ENCODE measurements around the gene GALNTL6. TPM values are rescaled to one million over a fixed set of nuclear protein-coding genes. Genes with fewer than 3 reads are reported as not detected.

The GALNTL6 gene
- 10 to 100 TPM in 5 of 8 experiments, 1 to 10 TPM in 3; 2.4 to 22.2 (median 14.2) TPM for total RNA-seq

GRCh38 chr4:171812665-171813525 lies at the start of gene GALNTL6:
Gene GALNTL6 (plus strand): TSS chr4:171813404.
- WGBS, 10 experiments: 0 to 6% (median 0%) methylated on average over 1 to 15 of the region's 83 CpGs; no CpG with 5 or more reads in 4 of the 10 experiments
- Histone ChIP-seq H3K4me1 (replicated peaks in 1 of 2) (no peaks in the 10 kb centered on the region), H3K27ac (peak within 1 kb of the TSS in 1 of 2 donors; percentile 32), H3K4me3 (peak within 1 kb of the TSS; percentile 42 to 81 (median 51))
- in situ Hi-C loops (cut with MboI; ENCODE audit: low pct_unique_long_range_greater_than_20kb in 2 of 9, low sequenced_read_pairs in 9 of 9, unreplicated experiment in 9 of 9): no loop called here
- ATAC-seq (replicated peaks in 6 of 8): peak; percentile 34 to 87 (median 84)

DNA sequence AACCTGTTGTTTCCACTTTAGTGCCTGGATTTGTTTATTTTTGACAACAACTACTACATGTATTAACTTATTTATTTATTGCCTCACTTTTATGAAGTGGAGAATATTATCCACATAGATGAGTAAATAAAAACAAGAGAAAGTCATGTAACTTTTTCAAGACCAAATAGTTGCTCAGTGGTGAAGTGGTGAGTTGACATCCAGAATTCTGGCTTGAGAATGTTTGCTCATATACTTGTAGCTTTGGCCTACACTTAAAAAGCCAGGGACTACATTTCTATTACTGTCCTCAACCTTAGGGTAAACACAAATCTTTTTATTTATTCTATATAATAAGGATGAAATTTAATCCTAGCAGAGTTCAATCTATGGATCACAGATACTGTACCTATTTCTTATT lies 47.7 kb upstream of the GALNTL6 start:
- ATAC-seq (replicated peaks in 6 of 8): no peak
- Histone ChIP-seq H3K4me1 (replicated peaks in 1 of 2) (no peaks in the 10 kb centered on the region), H3K4me3 (no peak overlapping the region), H3K27ac (no peak overlapping the region)
- in situ Hi-C loops (cut with MboI; ENCODE audit: low pct_unique_long_range_greater_than_20kb in 2 of 9, low sequenced_read_pairs in 9 of 9, unreplicated experiment in 9 of 9): no loop called here

GRCh38 chr4:171774642-171775190 lies 38.5 kb upstream of the GALNTL6 start:
- ATAC-seq (replicated peaks in 6 of 8): peak in 3 of 8 experiments; percentile 26 to 63 (median 29)
- Histone ChIP-seq H3K4me3 (no peak overlapping the region), H3K4me1 (replicated peaks in 1 of 2) (no peaks in the 10 kb centered on the region), H3K27ac (no peak overlapping the region)
- in situ Hi-C loops (cut with MboI; ENCODE audit: low pct_unique_long_range_greater_than_20kb in 2 of 9, low sequenced_read_pairs in 9 of 9, unreplicated experiment in 9 of 9): no loop called here
- 7 to 100% (median 83%) methylated on average over 2 to 5 of the region's 6 CpGs; no CpG with 5 or more reads in 1 of the 10 experiments for WGBS, 10 experiments

DNA sequence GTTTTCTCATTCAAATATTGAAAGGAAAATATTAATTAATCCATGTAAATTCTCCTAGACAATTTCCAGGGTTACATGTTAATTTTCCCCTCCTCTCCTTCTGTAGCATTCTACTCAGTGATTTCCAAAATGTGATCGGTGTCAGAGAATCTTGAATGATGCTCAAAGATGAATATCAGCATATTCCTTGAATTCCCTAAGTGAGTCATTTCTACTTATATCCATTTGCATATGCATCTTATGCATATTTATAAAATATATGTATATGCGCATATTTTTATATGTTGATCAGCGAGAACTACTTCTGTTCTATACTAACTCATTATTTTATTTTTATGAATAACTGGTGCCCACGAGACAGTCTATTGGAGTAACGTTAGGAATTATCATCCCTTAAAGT lies 33.9 kb upstream of the GALNTL6 start:
- 7 to 97% (median 86%) methylated on average over 1 to 5 of the region's 5 CpGs for WGBS, 10 experiments
- peak in 3 of 8 experiments; percentile 10 to 93 (median 53) for ATAC-seq (replicated peaks in 6 of 8)
- Histone ChIP-seq H3K4me3 (no peak overlapping the region), H3K4me1 (replicated peaks in 1 of 2) (no peaks in the 10 kb centered on the region), H3K27ac (no peak overlapping the region)
- in situ Hi-C loops (cut with MboI; ENCODE audit: low pct_unique_long_range_greater_than_20kb in 2 of 9, low sequenced_read_pairs in 9 of 9, unreplicated experiment in 9 of 9): no loop called here

DNA sequence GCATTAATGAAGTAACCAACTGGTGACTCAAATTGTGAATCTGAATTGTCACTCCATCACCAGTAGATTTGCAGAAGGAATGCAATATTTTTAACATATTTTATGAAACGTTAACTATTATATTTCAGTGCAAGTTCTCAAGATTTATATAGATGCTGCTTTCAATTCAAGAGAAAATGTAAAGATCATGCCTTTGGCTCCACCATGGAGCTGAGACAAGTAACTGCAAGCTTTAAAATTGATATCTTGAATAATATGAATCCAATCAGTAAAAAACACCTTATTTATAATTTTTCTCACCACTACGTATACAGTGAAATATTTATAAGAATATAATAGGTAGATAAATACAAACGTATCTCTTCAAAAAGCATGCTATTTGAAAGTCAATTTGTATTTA lies 27.8 kb upstream of the GALNTL6 start:
- in situ Hi-C loops (cut with MboI; ENCODE audit: low pct_unique_long_range_greater_than_20kb in 2 of 9, low sequenced_read_pairs in 9 of 9, unreplicated experiment in 9 of 9): no loop called here
- ATAC-seq (replicated peaks in 6 of 8): no peak
- Histone ChIP-seq H3K27ac (no peak overlapping the region), H3K4me1 (replicated peaks in 1 of 2) (no peaks in the 10 kb centered on the region), H3K4me3 (no peak overlapping the region)
- WGBS, 10 experiments: 3 to 100% (median 56%) methylated on average over 1 to 3 of the region's 3 CpGs

GRCh38 chr4:171793723-171794122 lies 19.5 kb upstream of the GALNTL6 start:
- 33 to 100% (median 92%) methylated on average over 1 to 5 of the region's 5 CpGs; no CpG with 5 or more reads in 1 of the 10 experiments for WGBS, 10 experiments
- H3K4me3 ChIP-seq: no peak overlapping the region
- no peaks in the 10 kb centered on the region for H3K4me1 ChIP-seq (replicated peaks in 1 of 2)
- in situ Hi-C loops (cut with MboI; ENCODE audit: low pct_unique_long_range_greater_than_20kb in 2 of 9, low sequenced_read_pairs in 9 of 9, unreplicated experiment in 9 of 9): no loop called here
- no peak overlapping the region for H3K27ac ChIP-seq
- ATAC-seq (replicated peaks in 6 of 8): no peak

GRCh38 chr4:171794528-171794927 lies 18.7 kb upstream of the GALNTL6 start:
- WGBS, 10 experiments: 83 to 100% methylated on average over 1 to 2 of the region's 2 CpGs; no CpG with 5 or more reads in 8 of the 10 experiments
- Histone ChIP-seq H3K4me3 (no peak overlapping the region), H3K4me1 (replicated peaks in 1 of 2) (no peaks in the 10 kb centered on the region), H3K27ac (no peak overlapping the region)
- in situ Hi-C loops (cut with MboI; ENCODE audit: low pct_unique_long_range_greater_than_20kb in 2 of 9, low sequenced_read_pairs in 9 of 9, unreplicated experiment in 9 of 9): no loop called here
- no peak for ATAC-seq (replicated peaks in 6 of 8)

GRCh38 chr4:171809854-171810253 lies 3.4 kb upstream of the GALNTL6 start:
- Histone ChIP-seq H3K27ac (no peak overlapping the region), H3K4me3 (no peak overlapping the region), H3K4me1 (replicated peaks in 1 of 2) (no peaks in the 10 kb centered on the region)
- ATAC-seq (replicated peaks in 6 of 8): no peak
- WGBS, 10 experiments: 0 to 93% (median 85%) methylated on average over 1 of the region's 1 CpG; no CpG with 5 or more reads in 1 of the 10 experiments
- in situ Hi-C loops (cut with MboI; ENCODE audit: low pct_unique_long_range_greater_than_20kb in 2 of 9, low sequenced_read_pairs in 9 of 9, unreplicated experiment in 9 of 9): no loop called here

GRCh38 chr4:171812333-171812664 lies 905 bp upstream of the GALNTL6 start:
- ATAC-seq (replicated peaks in 6 of 8): no peak
- 0 to 13% (median 3%) methylated on average over 1 to 11 of the region's 12 CpGs; no CpG with 5 or more reads in 2 of the 10 experiments for WGBS, 10 experiments
- Histone ChIP-seq H3K4me1 (replicated peaks in 1 of 2) (no peaks in the 10 kb centered on the region), H3K4me3 (peak overlapping the region; percentile 42 to 81 (median 51)), H3K27ac (no peak overlapping the region)
- in situ Hi-C loops (cut with MboI; ENCODE audit: low pct_unique_long_range_greater_than_20kb in 2 of 9, low sequenced_read_pairs in 9 of 9, unreplicated experiment in 9 of 9): no loop called here

DNA sequence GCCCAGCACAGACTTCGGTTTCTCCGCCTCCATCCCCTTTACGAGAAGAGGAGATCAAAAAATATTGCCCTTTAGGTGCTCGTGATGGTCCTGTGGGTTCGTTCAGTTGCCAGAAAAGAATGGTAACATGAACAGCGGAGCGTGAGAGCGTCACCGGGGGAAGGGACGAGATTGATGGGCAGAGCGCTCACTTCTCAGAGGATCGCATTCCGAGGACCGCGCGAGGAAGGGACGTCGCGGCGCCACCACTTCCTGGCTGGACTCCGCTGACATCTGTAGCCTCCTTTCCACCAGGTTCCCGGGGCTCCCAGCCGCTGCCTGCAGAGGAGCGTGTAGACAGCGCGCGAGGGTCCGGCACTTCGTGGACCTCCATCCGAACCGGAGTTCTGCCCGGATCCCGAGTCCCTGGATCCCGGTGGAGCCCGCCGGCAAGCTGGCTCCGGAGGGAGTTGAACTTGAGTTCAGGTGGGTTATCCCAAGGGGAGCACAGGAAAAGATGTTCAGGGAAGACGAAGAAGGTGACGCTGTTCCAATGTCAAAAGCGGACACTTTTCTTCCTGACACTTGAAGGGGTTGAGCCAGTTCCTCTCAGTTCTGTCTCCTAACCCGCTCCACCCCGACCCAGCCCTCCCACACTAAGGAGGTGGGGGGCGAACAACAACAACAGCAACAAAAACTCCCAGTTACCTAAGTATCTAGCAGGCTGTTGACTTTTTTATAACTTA lies 484 bp downstream of the GALNTL6 start:
- Histone ChIP-seq H3K27ac (peak overlapping the region in 1 of 2 donors; percentile 32), H3K4me3 (peak overlapping the region; percentile 42 to 81 (median 51)), H3K4me1 (replicated peaks in 1 of 2) (no peaks in the 10 kb centered on the region)
- in situ Hi-C loops (cut with MboI; ENCODE audit: low pct_unique_long_range_greater_than_20kb in 2 of 9, low sequenced_read_pairs in 9 of 9, unreplicated experiment in 9 of 9): no loop called here
- WGBS, 10 experiments: 0 to 13% (median 6%) methylated on average over 1 to 11 of the region's 43 CpGs; no CpG with 5 or more reads in 4 of the 10 experiments
- ATAC-seq (replicated peaks in 6 of 8): peak in 7 of 8 experiments; percentile 27 to 61 (median 49)

- in situ Hi-C loops (cut with MboI; ENCODE audit: low pct_unique_long_range_greater_than_20kb in 2 of 9, low sequenced_read_pairs in 9 of 9, unreplicated experiment in 9 of 9): no loop called here
- peak overlapping the region in 4 of 5 donors; percentile 51 to 81 (median 54) for H3K4me3 ChIP-seq
- peaks cover 4% of the 10 kb centered on the region in 2 donors for H3K4me1 ChIP-seq (replicated peaks in 1 of 2)
- no peak overlapping the region for H3K27ac ChIP-seq
- ATAC-seq (replicated peaks in 6 of 8): no peak
- 0 to 100% (median 72%) methylated on average over 1 to 9 of the region's 11 CpGs; no CpG with 5 or more reads in 2 of the 10 experiments for WGBS, 10 experiments
These were observed 1.3 kb downstream of the GALNTL6 start for GRCh38 chr4:171814545-171814944.

DNA sequence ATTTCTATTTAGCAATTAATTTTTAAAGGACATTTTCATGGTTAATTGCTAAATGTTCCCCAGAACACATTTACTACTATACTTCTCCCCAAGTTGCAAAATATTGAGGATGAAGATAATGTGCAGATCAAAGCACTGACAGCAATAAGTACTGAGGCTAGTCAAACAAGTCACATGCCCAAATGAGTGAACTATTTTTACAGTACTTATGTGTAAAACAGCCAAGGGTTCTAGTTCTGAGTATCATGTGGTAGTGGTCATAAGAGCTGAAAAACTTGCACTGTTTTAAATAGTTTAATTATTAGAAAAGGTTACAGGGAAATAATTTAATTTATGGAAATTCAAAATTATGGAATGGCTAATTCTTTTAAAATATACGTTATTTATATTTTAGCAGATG lies 3.8 kb downstream of the GALNTL6 start:
- 17 to 100% (median 79%) methylated on average over 1 of the region's 1 CpG; no CpG with 5 or more reads in 1 of the 10 experiments for WGBS, 10 experiments
- Histone ChIP-seq H3K27ac (no peak overlapping the region), H3K4me3 (peak overlapping the region in 1 of 5 donors; percentile 7), H3K4me1 (replicated peaks in 1 of 2) (peaks cover 4% of the 10 kb centered on the region in 2 donors)
- in situ Hi-C loops (cut with MboI; ENCODE audit: low pct_unique_long_range_greater_than_20kb in 2 of 9, low sequenced_read_pairs in 9 of 9, unreplicated experiment in 9 of 9): no loop called here
- ATAC-seq (replicated peaks in 6 of 8): no peak

DNA sequence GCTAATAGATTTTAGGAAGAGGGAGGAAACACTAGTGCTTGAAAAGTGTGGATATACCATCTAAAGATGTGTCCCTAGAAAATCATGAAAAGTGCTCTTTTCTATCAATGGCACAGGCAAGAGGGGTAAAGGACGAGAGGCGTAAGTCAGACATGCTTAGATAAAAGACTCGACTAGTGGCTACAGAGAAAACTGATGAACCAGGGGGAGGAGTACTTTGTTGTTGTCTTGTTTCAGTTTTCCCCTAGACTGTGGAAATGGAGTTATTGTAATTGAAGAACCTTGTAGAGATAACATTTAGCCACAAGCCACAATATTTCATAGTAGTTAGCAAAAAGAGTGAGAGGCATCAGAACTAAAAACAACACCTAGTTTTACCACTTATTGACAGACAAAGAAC lies 21.4 kb downstream of the GALNTL6 start:
- 7 to 67% (median 40%) methylated on average over 2 to 3 of the region's 3 CpGs; no CpG with 5 or more reads in 3 of the 10 experiments for WGBS, 10 experiments

More for the DNA sequence above, 21.4 kb downstream of the GALNTL6 start:
- Histone ChIP-seq H3K4me1 (replicated peaks in 1 of 2) (no peaks in the 10 kb centered on the region), H3K27ac (no peak overlapping the region), H3K4me3 (no peak overlapping the region)
- ATAC-seq (replicated peaks in 6 of 8): no peak
- in situ Hi-C loops (cut with MboI; ENCODE audit: low pct_unique_long_range_greater_than_20kb in 2 of 9, low sequenced_read_pairs in 9 of 9, unreplicated experiment in 9 of 9): no loop called here

Measured in motor neuron (in vitro differentiated cells).